Neural crest cell (in vitro differentiated cells): Measurements from ENCODE around the gene NME8. TPM values are rescaled to one million over a fixed set of nuclear protein-coding genes. Genes with fewer than 3 reads are reported as not detected.

ENCODE experiments used
- DNase-seq: peaks from one replicate; pipeline ENCODE4 v3.0.0; 2021; ENCODE audit warnings: low read depth, mixed read lengths, low spot score
- H3K27ac Mint-ChIP-seq: one replicate; pipeline ENCODE4 v1.8.0; 2021; ENCODE audit warnings: mild to moderate bottlenecking, mixed read lengths; ENCODE audit not compliant: unreplicated experiment
- H3K27me3 Mint-ChIP-seq: 2 replicates; pipeline ENCODE4 v1.8.0; 2021; ENCODE audit warnings: low read depth, mild to moderate bottlenecking, mixed read lengths
- H3K36me3 Mint-ChIP-seq: 2 replicates; pipeline ENCODE4 v1.8.0; 2021; ENCODE audit warnings: low read depth, mild to moderate bottlenecking, mixed read lengths
- H3K4me1 Mint-ChIP-seq: 2 replicates; pipeline ENCODE4 v1.8.0; 2021; ENCODE audit warnings: mixed read lengths
- H3K4me3 Mint-ChIP-seq: one replicate; pipeline ENCODE4 v1.8.0; 2021; ENCODE audit warnings: mild to moderate bottlenecking, mixed read lengths
- H3K9me3 Mint-ChIP-seq: 2 replicates; pipeline ENCODE4 v1.8.0; 2021; ENCODE audit warnings: mixed read lengths
- CTCF ChIP-seq: fragments of 200-600 bp; sonication (generic); conservative IDR thresholded peaks from 2 replicates; pipeline ENCODE4 v1.5.0; 2021; ENCODE audit warnings: antibody characterized with exemption, mild to moderate bottlenecking
- total RNA-seq: library from RNA; stranded (reverse); gene quantifications from 2 replicates; pipeline ENCODE4 v1.2.1, GENCODE V29; 2021

Gene NME8
- total RNA-seq, 1 donor from 2014 or later = not detected

- no peak for TF ChIP-seq CTCF
- no peak for DNase-seq
- Mint-ChIP-seq H3K27me3 (no peaks in the 10 kb centered on the region), H3K9me3 (no peaks in the 10 kb centered on the region), H3K36me3 (no peaks in the 10 kb centered on the region), H3K4me1 (no peaks in the 10 kb centered on the region), H3K4me3 (no peak overlapping the region), H3K27ac (no peak overlapping the region)
Observed at GRCh38 chr7:37927773-37928444, 79.5 kb downstream of the NME8 start.

- H3K4me1 Mint-ChIP-seq = no peaks in the 10 kb centered on the region
- no peak overlapping the region for H3K27ac Mint-ChIP-seq
- no peak for DNase-seq
- no peak for TF ChIP-seq CTCF
- no peaks in the 10 kb centered on the region for H3K9me3 Mint-ChIP-seq
- no peak overlapping the region for H3K4me3 Mint-ChIP-seq
- H3K36me3 Mint-ChIP-seq = no peaks in the 10 kb centered on the region
- H3K27me3 Mint-ChIP-seq = no peaks in the 10 kb centered on the region
Observed at GRCh38 chr7:37928878-37929277, 80.5 kb downstream of the NME8 start.

GRCh38 chr7:37930226-37930948, 82.0 kb downstream of the NME8 start:
- DNase-seq = no peak
- no peak for TF ChIP-seq CTCF
- Mint-ChIP-seq H3K36me3 (no peaks in the 10 kb centered on the region), H3K9me3 (no peaks in the 10 kb centered on the region), H3K4me1 (no peaks in the 10 kb centered on the region), H3K4me3 (no peak overlapping the region), H3K27ac (no peak overlapping the region), H3K27me3 (no peaks in the 10 kb centered on the region)

GRCh38 chr7:37932543-37932942, 84.1 kb downstream of the NME8 start:
- Mint-ChIP-seq H3K36me3 (peaks cover 6% of the 10 kb centered on the region), H3K9me3 (peaks cover 3% of the 10 kb centered on the region), H3K4me1 (no peaks in the 10 kb centered on the region), H3K4me3 (no peak overlapping the region), H3K27me3 (no peaks in the 10 kb centered on the region), H3K27ac (no peak overlapping the region)
- no peak for DNase-seq
- TF ChIP-seq CTCF = no peak

GRCh38 chr7:37933018-37933566, 84.7 kb downstream of the NME8 start:
- H3K4me3 Mint-ChIP-seq = no peak overlapping the region
- H3K27me3 Mint-ChIP-seq = no peaks in the 10 kb centered on the region
- peaks cover 6% of the 10 kb centered on the region for H3K36me3 Mint-ChIP-seq
- H3K9me3 Mint-ChIP-seq = peaks cover 3% of the 10 kb centered on the region
- no peak for DNase-seq
- no peak for TF ChIP-seq CTCF
- H3K4me1 Mint-ChIP-seq = no peaks in the 10 kb centered on the region
- no peak overlapping the region for H3K27ac Mint-ChIP-seq
